Lower leg skin (tissue), 4 donors: ENCODE measurements around the gene CMPK1. TPM values are rescaled to one million over a fixed set of nuclear protein-coding genes. Genes with fewer than 3 reads are reported as not detected.
"Not testable (repeated sequence)": the region's sequence is repeated elsewhere in the genome, so short reads cannot be mapped to it uniquely, and the experiment has no call there.

Source experiments
- DNase-seq, 2 donors: peaks; one replicate each; pipeline ENCODE4 v3.0.0-alpha.2; 2019; ENCODE audit warnings: low spot score in 2 of 2
- H3K4me3 ChIP-seq: fragments of 200-600 bp; sonication (generic); 2 replicates; pipeline ENCODE4 v1.5.1; 2017; ENCODE audit warnings: mild to moderate bottlenecking, low read depth; ENCODE audit not compliant: poor library complexity, severe bottlenecking
- CTCF ChIP-seq, 3 donors: fragments of 450-650 bp; IDR thresholded peaks; one replicate each; pipeline ENCODE4 v1.5.1; 2016; ENCODE audit warnings: antibody characterized with exemption in 3 of 3, mild to moderate bottlenecking in 3 of 3, moderate library complexity in 2 of 3
- POLR2A ChIP-seq, 2 donors: fragments of 450-650 bp; IDR thresholded peaks; one replicate each; pipeline ENCODE4 v1.6.1; 2016 to 2017; ENCODE audit warnings: antibody characterized with exemption in 2 of 2, mild to moderate bottlenecking in 1 of 2, moderate library complexity in 1 of 2
- WGBS, 2 donors: methylation state at CpG; one replicate each; pipeline ENCODE4 v1.1.5; 2018; 5-methylcytosine and 5-hydroxymethylcytosine counted together
- intact Hi-C: fragments of 100-400 bp; cut with DNase I; formaldehyde crosslinking; loops from one replicate; pipeline ENCODE4 v1.15.0; 2023; ENCODE audit warnings: low total_unique reads
- total RNA-seq, 4 donors: library from RNA; depleted of rRNA; stranded (reverse); fragments of >200 nt; gene quantifications; one replicate each; pipeline ENCODE4 v1.1.0, GENCODE V29; 2016

The CMPK1 gene
- total RNA-seq: 10 to 100 TPM; 52.6 to 97.9 (median 73.5) TPM

- peak within 1 kb of the TSS; percentile 91 for H3K4me3 ChIP-seq
- no peak for TF ChIP-seq CTCF (IDR thresholded peaks at IDR 0.05)
- peak; percentile 84 to 95 for DNase-seq
- WGBS, 2 donors: 1% methylated on average over 9 to 38 of the region's 40 CpGs
- intact Hi-C loops: no loop called here
Observed at GRCh38 chr1:47333578-47333921, at the start of gene CMPK1. Gene CMPK1 (plus strand): TSS chr1:47333790. CDS start chr1:47333946, 156 bp downstream.

GRCh38 chr1:47288116-47288515 is 45.5 kb upstream of the CMPK1 start:
- intact Hi-C loops, H3K4me3 ChIP-seq, DNase-seq: not testable (repeated sequence)
- WGBS, 2 donors: 85 to 90% methylated on average over 4 of the region's 4 CpGs

- H3K4me3 ChIP-seq, intact Hi-C loops, DNase-seq: not testable (repeated sequence)
- 95 to 98% methylated on average over 6 of the region's 6 CpGs for WGBS, 2 donors
Observed at GRCh38 chr1:47294863-47295262, 38.7 kb upstream of the CMPK1 start.

- H3K4me3 ChIP-seq: no peak overlapping the region
- whole genome bisulfite sequencing, 2 donors: 86 to 88% methylated on average over 2 of the region's 2 CpGs
- TF ChIP-seq POLR2A (IDR thresholded peaks at IDR 0.05) (no peak), CTCF (IDR thresholded peaks at IDR 0.05) (no peak)
Observed at GRCh38 chr1:47295579-47295978, 38.0 kb upstream of the CMPK1 start.

GRCh38 chr1:47298025-47298699 is 35.4 kb upstream of the CMPK1 start:
- no peak for DNase-seq
- no peak for TF ChIP-seq CTCF (IDR thresholded peaks at IDR 0.05)
- TF ChIP-seq POLR2A (IDR thresholded peaks at IDR 0.05): no peak
- intact Hi-C loops: no loop called here
- no peak overlapping the region for H3K4me3 ChIP-seq

More at GRCh38 chr1:47295579-47295978, 38.0 kb upstream of the CMPK1 start:
- no peak for DNase-seq
- intact Hi-C loops: no loop called here

GRCh38 chr1:47302472-47302871 is 31.1 kb upstream of the CMPK1 start:
- no peak for TF ChIP-seq CTCF (IDR thresholded peaks at IDR 0.05)
- no peak for TF ChIP-seq POLR2A (IDR thresholded peaks at IDR 0.05)
- 98% methylated on average over 2 of the region's 2 CpGs for WGBS, 2 donors
- H3K4me3 ChIP-seq: no peak overlapping the region

GRCh38 chr1:47309427-47309826 is 24.2 kb upstream of the CMPK1 start:
- no peak for DNase-seq
- WGBS, 2 donors: 80 to 81% methylated on average over 4 of the region's 4 CpGs
- TF ChIP-seq POLR2A (IDR thresholded peaks at IDR 0.05) (no peak), CTCF (IDR thresholded peaks at IDR 0.05) (no peak)
- H3K4me3 ChIP-seq: no peak overlapping the region
- intact Hi-C loops: no loop called here

More at GRCh38 chr1:47302472-47302871, 31.1 kb upstream of the CMPK1 start:
- intact Hi-C loops: no loop called here
- no peak for DNase-seq
